Prostate gland (tissue), 2 donors: ENCODE data around the gene PNRC2. TPM values are rescaled to one million over a fixed set of nuclear protein-coding genes. Genes with fewer than 3 reads are reported as not detected.

ENCODE experiments used
- DNase-seq: peaks from one replicate; pipeline ENCODE4 v3.0.0-alpha.2; 2019; ENCODE audit warnings: low spot score
- H3K27ac ChIP-seq, 2 donors: fragments of 200-600 bp; sonication (generic); 2 replicates each; pipeline ENCODE4 v1.5.1; 2017 to 2019
- H3K27me3 ChIP-seq: fragments of 200-600 bp; sonication (generic); replicated peaks from 2 replicates; pipeline ENCODE4 v1.5.1; 2019; ENCODE audit not compliant: insufficient read depth
- H3K36me3 ChIP-seq, 2 donors: fragments of 200-600 bp; sonication (generic); 1 replicate in 1 of 2; 2 replicates in 1 of 2; pipeline versions ENCODE4 v1.5.1 to v1.8.1; 2017 to 2019
- H3K4me1 ChIP-seq: fragments of 200-600 bp; sonication (generic); replicated peaks from 2 replicates; pipeline ENCODE4 v1.5.1; 2019
- H3K4me3 ChIP-seq, 2 donors: fragments of 200-600 bp; sonication (generic); 2 replicates each; pipeline ENCODE4 v1.5.1; 2017 to 2019
- H3K9me3 ChIP-seq: fragments of 200-600 bp; sonication (generic); 2 replicates; pipeline ENCODE4 v1.5.1; 2017
- CTCF ChIP-seq, 4 experiments: fragments of 200-600 bp in 2 of 4; fragments of 450-650 bp in 2 of 4; sonication (generic) in 2 of 4; IDR thresholded peaks; 1 replicate in 3 of 4; 2 replicates in 1 of 4; pipeline ENCODE4 v1.5.1; 2016 to 2019; ENCODE audit warnings: antibody characterized with exemption in 4 of 4, mild to moderate bottlenecking in 2 of 4, moderate library complexity in 2 of 4
- POLR2A ChIP-seq: fragments of 450-650 bp; IDR thresholded peaks from one replicate; pipeline ENCODE4 v1.6.1; 2016; ENCODE audit warnings: antibody characterized with exemption, mild to moderate bottlenecking
- POLR2AphosphoS5 ChIP-seq: sonication (generic); formaldehyde crosslinking; IDR thresholded peaks from one replicate; pipeline ENCODE4 v1.6.1; 2017; ENCODE audit warnings: antibody characterized with exemption
- WGBS: methylation state at CpG from one replicate; pipeline ENCODE4 v1.1.5; 2018; 5-methylcytosine and 5-hydroxymethylcytosine counted together
- intact Hi-C: fragments of 100-400 bp; cut with DNase I; formaldehyde crosslinking; loops from one replicate; pipeline ENCODE4 v1.14.2; 2022
- total RNA-seq, 2 donors: library from RNA; depleted of rRNA; stranded (reverse); fragments of >200 nt; gene quantifications; one replicate each; pipeline ENCODE4 v1.1.0, GENCODE V29; 2016

PNRC2 gene
- total RNA-seq, 2 donors from 2014 or later = 86.6 to 117 TPM

DNA sequence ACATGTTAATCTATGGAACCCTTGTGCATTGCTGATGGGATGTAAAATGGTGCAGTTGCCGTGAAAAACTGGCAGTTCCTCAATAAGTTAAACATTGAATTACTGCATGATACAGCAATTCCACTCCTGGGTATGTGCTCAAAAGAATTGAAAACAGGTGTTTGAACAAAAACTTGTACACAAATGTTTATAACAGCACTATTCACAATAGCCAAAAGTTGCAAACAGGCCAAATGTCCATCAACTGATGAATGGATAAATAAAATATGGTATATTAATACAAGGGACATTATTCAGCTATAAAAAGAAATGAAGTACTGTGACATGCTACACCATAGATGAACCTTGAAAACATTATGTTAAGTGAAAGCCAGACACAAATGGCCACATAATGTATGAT is 38.2 kb downstream of the PNRC2 start:
- no peak for TF ChIP-seq POLR2AphosphoS5
- TF ChIP-seq POLR2A = no peak
- no peak for TF ChIP-seq CTCF (IDR thresholded peaks at IDR 0.05)
- Histone ChIP-seq H3K4me1 (no peaks in the 10 kb centered on the region), H3K27ac (no peak overlapping the region), H3K27me3 (no peaks in the 10 kb centered on the region), H3K9me3 (no peaks in the 10 kb centered on the region), H3K4me3 (no peak overlapping the region), H3K36me3 (no peaks in the 10 kb centered on the region)
- WGBS = 44% methylated on average over 1 of the region's 1 CpG
- intact Hi-C loops = no loop called here
- no peak for DNase-seq

DNA sequence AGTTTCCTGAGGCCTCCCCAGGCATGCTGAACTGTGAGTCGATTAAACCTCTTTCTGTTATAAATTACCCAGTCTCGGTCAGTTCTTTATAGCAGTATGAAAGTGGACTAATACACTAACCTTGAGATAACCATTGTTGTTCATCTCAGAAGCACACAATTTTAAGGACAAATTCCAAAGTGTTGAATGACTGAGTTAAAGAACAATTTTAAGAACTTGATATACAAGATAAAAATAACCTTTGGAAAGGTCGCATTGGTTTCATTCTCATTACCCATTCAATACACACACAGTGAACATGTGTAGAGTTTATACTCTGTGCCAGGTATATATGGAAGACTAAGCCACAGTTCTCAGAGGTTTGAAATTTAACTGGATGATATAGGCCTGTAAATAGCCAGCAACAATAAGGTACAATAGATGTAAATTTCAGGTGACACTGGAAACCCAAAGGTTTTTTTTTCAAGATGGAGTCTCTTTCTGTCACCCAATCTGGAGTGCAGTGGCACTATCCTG is 39.6 kb downstream of the PNRC2 start:
- intact Hi-C loops = no loop called here
- H3K36me3 ChIP-seq = no peaks in the 10 kb centered on the region
- no peak overlapping the region for H3K4me3 ChIP-seq
- H3K27me3 ChIP-seq = no peaks in the 10 kb centered on the region
- no peaks in the 10 kb centered on the region for H3K9me3 ChIP-seq
- WGBS = 73% methylated on average over 3 of the region's 3 CpGs
- no peak for TF ChIP-seq POLR2AphosphoS5
- H3K4me1 ChIP-seq = no peaks in the 10 kb centered on the region
- DNase-seq = no peak
- no peak overlapping the region for H3K27ac ChIP-seq

- intact Hi-C loops = no loop called here
- 71% methylated on average over 2 of the region's 2 CpGs for WGBS
- no peaks in the 10 kb centered on the region for H3K9me3 ChIP-seq
- no peak for DNase-seq
- H3K4me3 ChIP-seq = no peak overlapping the region
- TF ChIP-seq POLR2AphosphoS5 (no peak), CTCF (IDR thresholded peaks at IDR 0.05) (no peak), POLR2A (no peak)
- H3K4me1 ChIP-seq = no peaks in the 10 kb centered on the region
- no peaks in the 10 kb centered on the region for H3K27me3 ChIP-seq
- H3K36me3 ChIP-seq = no peaks in the 10 kb centered on the region
- H3K27ac ChIP-seq = no peak overlapping the region
These were observed 43.1 kb downstream of the PNRC2 start for GRCh38 chr1:24002695-24003094.

GRCh38 chr1:24003331-24003972 is 43.8 kb downstream of the PNRC2 start:
- Histone ChIP-seq H3K4me3 (no peak overlapping the region), H3K36me3 (no peaks in the 10 kb centered on the region), H3K9me3 (no peaks in the 10 kb centered on the region), H3K27me3 (no peaks in the 10 kb centered on the region), H3K4me1 (no peaks in the 10 kb centered on the region), H3K27ac (no peak overlapping the region)
- DNase-seq = no peak
- intact Hi-C loops = no loop called here
- 28% methylated on average over 4 of the region's 4 CpGs for WGBS
- TF ChIP-seq POLR2A (no peak), POLR2AphosphoS5 (no peak), CTCF (IDR thresholded peaks at IDR 0.05) (no peak)

DNA sequence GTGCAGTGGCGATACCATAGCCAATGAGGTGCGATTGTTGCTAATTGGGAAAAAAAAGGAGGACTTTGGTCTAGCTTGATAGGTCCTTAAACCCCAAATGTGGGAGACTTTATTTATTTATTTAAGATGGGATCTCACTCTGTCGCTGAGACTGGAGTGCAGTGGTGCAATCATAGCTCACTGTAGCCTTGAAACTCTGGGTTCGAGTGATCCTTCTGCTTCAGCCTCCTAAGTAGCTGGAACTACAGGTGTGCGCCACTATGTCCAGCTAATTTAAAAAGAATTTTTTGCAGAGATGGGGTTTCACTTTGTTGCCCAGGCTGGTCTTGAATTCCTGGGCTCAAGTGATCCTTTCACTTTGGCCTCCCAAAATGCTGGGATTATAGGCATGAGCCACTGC is 44.5 kb downstream of the PNRC2 start:
- no peaks in the 10 kb centered on the region for H3K36me3 ChIP-seq

More for the DNA sequence above, 44.5 kb downstream of the PNRC2 start:
- no peak overlapping the region for H3K27ac ChIP-seq
- intact Hi-C loops = no loop called here
- H3K4me1 ChIP-seq = no peaks in the 10 kb centered on the region
- no peaks in the 10 kb centered on the region for H3K9me3 ChIP-seq
- no peaks in the 10 kb centered on the region for H3K27me3 ChIP-seq
- TF ChIP-seq POLR2AphosphoS5 (no peak), CTCF (IDR thresholded peaks at IDR 0.05) (no peak), POLR2A (no peak)
- H3K4me3 ChIP-seq = no peak overlapping the region
- 94% methylated on average over 5 of the region's 5 CpGs for WGBS
- no peak for DNase-seq
